H9 (cell line): ENCODE measurements around the gene WFDC5. TPM values are rescaled to one million over a fixed set of nuclear protein-coding genes. Genes with fewer than 3 reads are reported as not detected.

ENCODE experiments used
- DNase-seq: peaks from one replicate; pipeline ENCODE4 v3.0.0-alpha.2; 2017
- H2AFZ ChIP-seq: one replicate; pipeline ENCODE4 v1.6.1; 2013; ENCODE audit warnings: mild to moderate bottlenecking, low read length, control low read depth, moderate library complexity
- H2AK5ac ChIP-seq: 2 replicates; pipeline ENCODE4 v1.6.1; 2013; ENCODE audit warnings: low read length, control low read depth, mixed read lengths; ENCODE audit not compliant: insufficient read length
- H2BK120ac ChIP-seq: one replicate; pipeline ENCODE4 v1.6.1; 2013; ENCODE audit warnings: low read depth, mild to moderate bottlenecking, low read length, control low read depth, inconsistent platforms; ENCODE audit not compliant: poor library complexity, severe bottlenecking
- H2BK12ac ChIP-seq: 2 replicates; pipeline ENCODE4 v1.6.1; 2013; ENCODE audit warnings: low read length, control low read depth, mixed read lengths, low read depth; ENCODE audit not compliant: insufficient read length
- H2BK15ac ChIP-seq: 2 replicates; pipeline ENCODE4 v1.6.1; 2013; ENCODE audit warnings: low read depth, low read length, control low read depth
- H2BK20ac ChIP-seq: one replicate; pipeline ENCODE4 v1.6.1; 2013; ENCODE audit warnings: low read depth, mild to moderate bottlenecking, low read length, control low read depth, inconsistent platforms; ENCODE audit not compliant: poor library complexity, severe bottlenecking
- H2BK5ac ChIP-seq: 2 replicates; pipeline ENCODE4 v1.6.1; 2013; ENCODE audit warnings: low read length, control low read depth, mixed read lengths; ENCODE audit not compliant: insufficient read length
- H3K14ac ChIP-seq: 2 replicates; pipeline ENCODE4 v1.6.1; 2013; ENCODE audit warnings: low read length, control low read depth; ENCODE audit not compliant: insufficient read depth
- H3K18ac ChIP-seq: 2 replicates; pipeline ENCODE4 v1.6.1; 2013; ENCODE audit warnings: low read depth, mild to moderate bottlenecking, mixed read lengths, low read length, control low read depth; ENCODE audit not compliant: insufficient read length
- H3K23ac ChIP-seq: 2 replicates; pipeline ENCODE4 v1.6.1; 2013; ENCODE audit warnings: low read length, control low read depth, mixed read lengths, low read depth; ENCODE audit not compliant: insufficient read length
- H3K23me2 ChIP-seq: 2 replicates; pipeline ENCODE4 v1.6.1; 2013; ENCODE audit warnings: low read depth, mild to moderate bottlenecking, mixed read lengths, low read length, control low read depth; ENCODE audit not compliant: insufficient read length, poor library complexity, severe bottlenecking
- H3K27ac ChIP-seq: 2 replicates; pipeline ENCODE4 v1.5.1; 2013; ENCODE audit warnings: low read length, control low read depth, mixed read lengths, low read depth; ENCODE audit not compliant: insufficient read length
- H3K27me3 ChIP-seq: 2 replicates; pipeline ENCODE4 v1.6.1; 2013; ENCODE audit warnings: low read length, control low read depth, inconsistent platforms; ENCODE audit not compliant: insufficient read depth
- H3K4ac ChIP-seq: 2 replicates; pipeline ENCODE4 v1.6.1; 2013; ENCODE audit warnings: low read depth, mild to moderate bottlenecking, control low read depth, inconsistent platforms, low read length, moderate library complexity
- H3K4me1 ChIP-seq: 2 replicates; pipeline ENCODE4 v1.6.1; 2013; ENCODE audit warnings: low read length, control low read depth, inconsistent platforms; ENCODE audit not compliant: insufficient read depth
- H3K4me2 ChIP-seq: 2 replicates; pipeline ENCODE4 v1.6.1; 2013; ENCODE audit warnings: low read length, control low read depth, mixed read lengths; ENCODE audit not compliant: insufficient read length, insufficient read depth
- H3K56ac ChIP-seq: 2 replicates; pipeline ENCODE4 v1.6.1; 2013; ENCODE audit warnings: low read depth, mild to moderate bottlenecking, mixed read lengths, low read length, control low read depth; ENCODE audit not compliant: insufficient read length
- H3K79me1 ChIP-seq: 2 replicates; pipeline ENCODE4 v1.6.1; 2013; ENCODE audit warnings: low read depth, mild to moderate bottlenecking, moderate library complexity, low read length, control low read depth, inconsistent platforms; ENCODE audit not compliant: insufficient read depth, poor library complexity, severe bottlenecking
- H3K79me2 ChIP-seq: 2 replicates; pipeline ENCODE4 v1.6.1; 2013; ENCODE audit warnings: low read length, control low read depth, inconsistent platforms; ENCODE audit not compliant: insufficient read depth
- H3K9ac ChIP-seq: 2 replicates; pipeline ENCODE4 v1.6.1; 2013; ENCODE audit warnings: low read length, control low read depth, mixed read lengths; ENCODE audit not compliant: insufficient read length; ENCODE audit errors: extremely low read depth
- H3K9me3 ChIP-seq: one replicate; pipeline ENCODE4 v1.6.1; 2013; ENCODE audit warnings: low read depth, low read length, inconsistent platforms; ENCODE audit not compliant: control insufficient read depth
- H3T11ph ChIP-seq: one replicate; pipeline ENCODE4 v1.6.1; 2013; ENCODE audit warnings: mild to moderate bottlenecking, low read length, control low read depth, inconsistent platforms
- H4K20me1 ChIP-seq: one replicate; pipeline ENCODE4 v1.6.1; 2013; ENCODE audit not compliant: control insufficient read depth, insufficient read length, insufficient read depth
- H4K5ac ChIP-seq: 2 replicates; pipeline ENCODE4 v1.6.1; 2013; ENCODE audit warnings: low read depth, mild to moderate bottlenecking, mixed read lengths, low read length, control low read depth; ENCODE audit not compliant: insufficient read length
- H4K8ac ChIP-seq: replicated peaks from 2 replicates; pipeline ENCODE4 v1.6.1; 2013; ENCODE audit warnings: low read length, control low read depth, mixed read lengths, low read depth; ENCODE audit not compliant: insufficient read length
- H4K91ac ChIP-seq: 2 replicates; pipeline ENCODE4 v1.6.1; 2013; ENCODE audit warnings: low read depth, mild to moderate bottlenecking, moderate library complexity, mixed read lengths, low read length, control low read depth; ENCODE audit not compliant: insufficient read length
- H3K27ac Mint-ChIP-seq, 3 experiments: 2 replicates in 2 of 3; 3 replicates in 1 of 3; pipeline ENCODE4 v1.8.0; 2020 to 2021; ENCODE audit warnings: mixed read lengths in 3 of 3, mild to moderate bottlenecking in 1 of 3, moderate library complexity in 1 of 3
- H3K27me3 Mint-ChIP-seq: 2 replicates; pipeline ENCODE4 v1.8.0; 2021; ENCODE audit warnings: low read depth, mild to moderate bottlenecking, moderate library complexity, mixed read lengths
- H3K36me3 Mint-ChIP-seq, 3 experiments: 2 replicates in 2 of 3; 3 replicates in 1 of 3; pipeline ENCODE4 v1.8.0; 2020 to 2021; ENCODE audit warnings: low read depth in 3 of 3, mixed read lengths in 3 of 3; ENCODE audit not compliant: insufficient read depth in 1 of 3
- H3K4me1 Mint-ChIP-seq, 2 experiments: 2 replicates each; pipeline ENCODE4 v1.8.0; 2020; ENCODE audit warnings: mixed read lengths in 2 of 2
- H3K4me3 Mint-ChIP-seq, 2 experiments: 2 replicates in 1 of 2; 3 replicates in 1 of 2; pipeline ENCODE4 v1.8.0; 2020 to 2021; ENCODE audit warnings: mild to moderate bottlenecking in 2 of 2, mixed read lengths in 2 of 2, moderate library complexity in 1 of 2
- H3K9me3 Mint-ChIP-seq, 2 experiments: 2 replicates in 1 of 2; 3 replicates in 1 of 2; pipeline ENCODE4 v1.8.0; 2020; ENCODE audit warnings: mild to moderate bottlenecking in 2 of 2, mixed read lengths in 2 of 2, moderate library complexity in 1 of 2
- WGBS: extraction: QIAGEN DNeasy Blood & Tissue Kit; methylation state at CpG from one replicate; pipeline ENCODE4 v1.1.7; 2013; ENCODE audit warnings: missing lambda C conversion rate, low lambda C conversion rate, mixed read lengths; ENCODE audit not compliant: insufficient read length; ENCODE audit errors: extremely low coverage; 5-methylcytosine and 5-hydroxymethylcytosine counted together
- total RNA-seq: library from RNA; stranded (reverse); gene quantifications from 2 replicates; pipeline ENCODE4 v1.2.1, GENCODE V29; 2021
- TF ChIP-seq, protein P1 (sequence below): fragments of 200-600 bp; sonication (generic); conservative IDR thresholded peaks from 3 replicates; pipeline ENCODE4 v1.8.0; 2021; ENCODE audit warnings: antibody characterized with exemption, mild to moderate bottlenecking

Gene WFDC5
- total RNA-seq, 1 experiment from 2014 or later = not detected

DNA sequence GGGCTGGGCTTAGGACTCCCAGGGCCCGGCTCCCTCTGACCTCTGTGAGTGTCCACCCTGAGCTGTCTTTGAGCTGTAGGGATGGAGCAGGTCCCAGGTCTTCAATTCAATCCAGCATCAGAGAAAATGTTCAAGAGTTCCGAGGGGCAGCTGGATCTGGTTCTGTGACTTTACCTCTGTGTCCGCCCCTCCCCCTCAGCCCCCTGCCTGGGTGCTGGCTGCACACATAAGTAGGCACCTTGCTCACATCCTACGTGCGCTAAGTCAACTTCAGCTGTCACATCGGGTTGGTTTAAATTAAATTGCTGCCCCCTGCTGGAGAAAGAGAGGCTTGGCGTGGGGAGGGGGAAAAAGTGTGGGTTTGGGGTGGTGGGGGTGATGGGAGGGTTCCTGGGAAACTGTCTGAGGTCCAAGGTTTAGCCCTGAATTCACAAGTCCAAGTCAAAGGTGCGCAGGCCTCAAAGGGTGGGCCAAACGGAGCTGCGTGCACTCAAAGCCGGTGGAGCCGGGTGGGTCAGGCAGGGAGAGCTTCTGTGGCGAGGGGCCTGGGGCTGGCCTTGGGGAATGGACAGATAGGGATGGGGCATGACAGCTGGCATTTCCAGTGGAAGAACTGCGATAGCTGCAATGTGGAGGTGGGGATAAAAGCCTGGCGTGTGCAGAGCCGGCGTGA, 3.0 kb downstream of the WFDC5 start:
- no peak overlapping the region for H2BK20ac ChIP-seq
- Mint-ChIP-seq H3K9me3 (no peaks in the 10 kb centered on the region), H3K36me3 (no peaks in the 10 kb centered on the region), H3K27me3 (peaks cover 10% of the 10 kb centered on the region), H3K27ac (no peak overlapping the region), H3K4me3 (peak overlapping the region in 1 of 2 experiments; percentile 35; a peak in 1 of 5 replicates), H3K4me1 (peaks cover 9 to 16% of the 10 kb centered on the region in 2 experiments)
- H4K5ac ChIP-seq = no peak overlapping the region
- no peaks in the 10 kb centered on the region for H4K20me1 ChIP-seq
- no peak overlapping the region; the same call in 1 of the 2 replicates for H3K14ac ChIP-seq
- H2AFZ ChIP-seq = no peak overlapping the region
- H3K9ac ChIP-seq = no peak overlapping the region
- H4K91ac ChIP-seq = no peak overlapping the region
- H2BK15ac ChIP-seq = no peak overlapping the region
- no peak overlapping the region for H4K8ac ChIP-seq
- H3K18ac ChIP-seq = no peak overlapping the region
- no peak overlapping the region for H2AK5ac ChIP-seq
- no peaks in the 10 kb centered on the region for H3K9me3 ChIP-seq
- DNase-seq = peak; percentile 58
- no peak overlapping the region for H3K4me2 ChIP-seq
- no peak overlapping the region for H3K56ac ChIP-seq
- no peak overlapping the region for H3K23ac ChIP-seq
- no peak overlapping the region for H3K4ac ChIP-seq
- H2BK12ac ChIP-seq = no peak overlapping the region
- no peak overlapping the region for H3T11ph ChIP-seq
- H2BK5ac ChIP-seq = no peak overlapping the region
- H3K79me2 ChIP-seq = no peaks in the 10 kb centered on the region
- no peak overlapping the region for H2BK120ac ChIP-seq
- no peaks in the 10 kb centered on the region for H3K23me2 ChIP-seq
- H3K27me3 ChIP-seq = no peaks in the 10 kb centered on the region
- TF ChIP-seq, protein P1, sequence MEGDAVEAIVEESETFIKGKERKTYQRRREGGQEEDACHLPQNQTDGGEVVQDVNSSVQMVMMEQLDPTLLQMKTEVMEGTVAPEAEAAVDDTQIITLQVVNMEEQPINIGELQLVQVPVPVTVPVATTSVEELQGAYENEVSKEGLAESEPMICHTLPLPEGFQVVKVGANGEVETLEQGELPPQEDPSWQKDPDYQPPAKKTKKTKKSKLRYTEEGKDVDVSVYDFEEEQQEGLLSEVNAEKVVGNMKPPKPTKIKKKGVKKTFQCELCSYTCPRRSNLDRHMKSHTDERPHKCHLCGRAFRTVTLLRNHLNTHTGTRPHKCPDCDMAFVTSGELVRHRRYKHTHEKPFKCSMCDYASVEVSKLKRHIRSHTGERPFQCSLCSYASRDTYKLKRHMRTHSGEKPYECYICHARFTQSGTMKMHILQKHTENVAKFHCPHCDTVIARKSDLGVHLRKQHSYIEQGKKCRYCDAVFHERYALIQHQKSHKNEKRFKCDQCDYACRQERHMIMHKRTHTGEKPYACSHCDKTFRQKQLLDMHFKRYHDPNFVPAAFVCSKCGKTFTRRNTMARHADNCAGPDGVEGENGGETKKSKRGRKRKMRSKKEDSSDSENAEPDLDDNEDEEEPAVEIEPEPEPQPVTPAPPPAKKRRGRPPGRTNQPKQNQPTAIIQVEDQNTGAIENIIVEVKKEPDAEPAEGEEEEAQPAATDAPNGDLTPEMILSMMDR = peak; percentile 73
- H3K4me1 ChIP-seq = no peaks in the 10 kb centered on the region
- no CpG with 5 or more reads among the region's 17 CpGs for WGBS
- H3K79me1 ChIP-seq = no peaks in the 10 kb centered on the region
- no peak overlapping the region for H3K27ac ChIP-seq
